ENCODE measurements around the gene DIS3L2.

The DIS3L2 gene

DNA sequence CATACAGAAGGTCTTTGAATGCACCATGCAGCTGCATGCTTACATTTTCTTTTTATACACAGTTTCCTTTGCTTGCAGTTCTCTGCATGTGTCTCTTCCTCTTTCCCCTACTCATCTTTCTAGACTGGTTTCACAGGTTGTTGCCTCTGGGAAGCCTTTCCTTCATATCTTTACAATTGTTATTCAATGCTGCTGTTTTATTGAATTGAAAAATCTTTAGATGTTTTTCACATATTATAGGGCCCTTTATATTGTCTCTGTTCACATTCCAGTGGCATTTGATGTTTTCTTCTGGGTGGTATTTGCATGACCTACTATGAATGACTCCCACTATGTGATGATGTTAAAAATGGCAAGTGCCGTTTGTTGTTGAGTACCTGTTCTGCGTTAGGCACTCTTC lies 91.1 kb downstream of the DIS3L2 start:
- DNase-seq (ENCODE audit: low read depth in 2 of 2, low spot score in 1 of 2) = no peak

DNA sequence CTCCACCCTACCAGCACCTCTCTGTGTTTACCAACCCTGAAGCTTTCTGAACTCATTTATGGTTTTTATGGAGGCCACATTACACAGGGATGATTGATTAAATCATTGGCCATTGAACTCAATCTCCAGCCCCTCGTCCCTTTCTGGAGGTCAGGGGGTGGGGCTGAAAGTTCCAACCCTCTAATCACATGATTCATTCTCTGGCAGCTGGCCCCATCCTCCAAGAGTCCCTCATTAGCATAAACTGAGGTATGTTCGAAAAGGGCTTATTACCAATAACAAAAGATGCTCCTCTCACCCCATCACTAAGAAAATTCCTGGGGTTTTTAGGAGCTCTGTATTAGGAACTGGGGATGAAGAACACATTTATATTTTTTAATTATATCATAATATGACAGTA lies 92.3 kb downstream of the DIS3L2 start:
- no peak for DNase-seq (ENCODE audit: low read depth in 2 of 2, low spot score in 1 of 2)

DNA sequence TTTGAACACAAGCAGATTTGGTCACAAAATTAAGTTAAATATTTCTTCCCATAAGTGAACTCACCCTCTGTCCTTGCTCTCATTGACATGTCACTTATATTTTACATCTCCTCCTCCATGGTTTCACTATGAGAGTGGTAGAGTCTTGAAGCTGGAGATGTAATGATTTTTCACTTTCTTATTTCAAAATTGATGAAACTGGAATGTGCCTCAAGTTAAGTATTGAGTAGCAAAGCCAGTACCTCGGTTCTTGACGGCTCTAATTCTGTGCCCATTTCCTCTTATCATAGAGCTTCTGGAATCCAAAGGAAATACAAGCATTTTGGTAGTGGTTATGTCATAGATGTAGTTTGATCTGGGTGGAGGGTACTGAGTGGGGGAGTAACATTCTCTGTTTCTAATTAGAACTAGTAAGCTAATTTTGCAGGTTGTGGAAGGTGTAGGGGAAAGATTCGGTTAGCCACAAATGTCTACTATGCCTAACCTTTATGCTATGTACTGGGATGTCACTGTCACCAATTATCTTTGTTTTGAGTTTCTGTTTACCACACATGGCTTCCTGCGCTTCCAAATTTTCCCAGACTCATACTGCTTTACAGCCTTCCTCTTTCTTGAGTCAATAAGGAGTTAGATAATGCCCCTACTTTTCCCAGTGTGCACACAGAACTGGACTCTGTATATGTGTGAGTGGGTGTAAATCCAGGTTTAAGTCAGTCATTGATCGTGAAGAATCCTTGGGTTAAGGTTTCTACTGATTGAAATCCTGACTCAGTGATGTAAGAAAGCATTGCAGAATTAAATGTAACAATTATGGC lies 96.8 kb downstream of the DIS3L2 start:
- DNase-seq (ENCODE audit: low read depth in 2 of 2, low spot score in 1 of 2) = no peak

DNA sequence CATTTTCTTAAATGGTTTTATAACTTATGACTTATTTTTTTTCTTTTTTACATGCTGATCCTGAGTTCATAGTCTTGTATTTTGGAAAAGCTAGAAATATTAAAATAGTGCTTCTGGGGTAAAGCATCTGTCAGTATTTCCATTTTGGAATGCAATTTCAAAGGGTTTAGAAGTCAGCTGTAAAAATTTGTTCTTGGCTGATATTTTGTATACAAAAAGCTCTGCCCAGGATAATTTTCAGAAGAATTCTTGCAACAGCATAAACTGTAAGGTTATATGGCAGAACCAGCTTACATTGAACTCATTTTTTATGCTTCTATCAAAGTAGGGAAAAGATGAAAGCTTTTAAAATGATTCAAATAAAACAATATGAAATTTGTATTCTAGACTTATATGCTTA lies 97.4 kb downstream of the DIS3L2 start:
- no peak for DNase-seq (ENCODE audit: low read depth in 2 of 2, low spot score in 1 of 2)

DNA sequence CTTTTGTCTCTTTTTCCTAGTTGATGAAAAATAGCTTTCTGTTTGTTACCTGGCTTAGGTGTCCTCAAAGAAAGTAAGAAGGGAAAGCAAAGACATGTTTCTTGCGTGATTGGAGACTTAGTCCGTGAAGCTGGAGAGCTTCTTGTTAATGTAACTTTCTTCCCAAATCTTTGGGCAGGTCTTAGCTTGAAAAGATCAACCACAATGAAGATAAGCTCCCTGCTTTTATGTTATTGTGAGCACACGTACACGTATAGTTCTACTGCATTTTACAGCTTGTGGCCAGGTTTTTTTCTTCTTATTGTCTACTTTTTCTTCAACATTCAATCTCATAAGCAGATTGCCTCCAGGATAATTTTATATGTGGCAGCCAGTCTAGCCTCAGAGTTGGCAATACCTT lies 99.8 kb downstream of the DIS3L2 start:
- DNase-seq (ENCODE audit: low read depth in 2 of 2, low spot score in 1 of 2) = no peak

DNA sequence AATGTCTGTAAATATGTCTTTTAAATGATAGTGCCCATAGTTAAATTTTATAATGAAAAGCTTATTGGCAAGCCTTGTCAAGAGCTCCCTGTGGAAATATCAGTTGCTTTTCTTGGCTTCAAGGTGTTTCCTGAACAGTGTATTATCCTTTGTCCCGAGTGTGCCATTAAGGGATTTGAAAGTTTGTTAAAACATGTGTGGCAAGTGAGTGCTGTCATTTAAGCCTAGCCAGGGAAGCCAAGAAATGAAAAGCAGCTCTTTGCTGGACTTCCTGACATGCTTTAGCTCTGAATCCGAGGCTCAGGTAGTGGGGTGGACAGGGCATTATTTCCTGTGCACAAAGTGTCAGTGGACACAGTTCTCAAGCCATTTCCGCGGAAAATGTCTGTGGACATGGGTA lies 111.5 kb downstream of the DIS3L2 start:
- no peak for DNase-seq (ENCODE audit: low read depth in 2 of 2, low spot score in 1 of 2)

DNA sequence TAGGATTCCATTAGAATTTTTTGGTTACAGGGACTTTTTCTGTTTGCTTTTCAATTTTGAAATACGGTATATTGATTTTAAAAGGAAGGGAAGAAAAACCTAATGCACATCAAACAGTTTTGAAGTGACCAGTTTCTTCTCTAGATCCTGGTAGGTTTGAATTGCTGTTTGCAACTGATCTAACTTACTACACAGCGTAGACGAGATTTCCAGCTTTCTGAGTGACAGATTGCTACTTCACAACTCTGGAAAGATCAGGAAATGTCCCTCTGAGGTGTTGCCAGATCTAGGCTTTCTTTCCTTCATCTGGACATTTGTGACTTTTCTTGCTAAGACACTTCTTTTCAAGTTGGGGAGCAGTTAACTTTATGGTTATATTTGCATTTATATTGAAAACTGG lies 112.2 kb downstream of the DIS3L2 start:
- no peak for DNase-seq (ENCODE audit: low read depth in 2 of 2, low spot score in 1 of 2)

DNA sequence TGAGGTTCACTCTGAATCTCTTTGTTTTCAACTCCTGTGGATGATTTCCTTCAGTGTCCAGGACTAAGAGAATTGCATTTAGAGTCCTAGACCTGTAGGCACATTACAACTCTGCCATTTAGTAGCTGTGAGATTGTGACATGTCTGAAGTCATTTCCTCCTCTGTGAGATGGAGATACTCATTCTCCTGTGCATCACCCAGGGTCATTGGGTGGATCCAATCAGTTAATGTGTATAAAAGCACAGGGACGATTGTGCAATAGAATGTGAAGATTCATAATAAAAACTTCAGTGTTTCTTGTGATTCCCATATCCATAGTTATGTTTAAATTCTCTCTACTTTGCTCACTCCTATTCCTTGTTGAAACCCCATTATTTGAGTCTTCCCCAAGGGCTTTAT lies 113.6 kb downstream of the DIS3L2 start:
- no peak for DNase-seq (ENCODE audit: low read depth in 2 of 2, low spot score in 1 of 2)

DNA sequence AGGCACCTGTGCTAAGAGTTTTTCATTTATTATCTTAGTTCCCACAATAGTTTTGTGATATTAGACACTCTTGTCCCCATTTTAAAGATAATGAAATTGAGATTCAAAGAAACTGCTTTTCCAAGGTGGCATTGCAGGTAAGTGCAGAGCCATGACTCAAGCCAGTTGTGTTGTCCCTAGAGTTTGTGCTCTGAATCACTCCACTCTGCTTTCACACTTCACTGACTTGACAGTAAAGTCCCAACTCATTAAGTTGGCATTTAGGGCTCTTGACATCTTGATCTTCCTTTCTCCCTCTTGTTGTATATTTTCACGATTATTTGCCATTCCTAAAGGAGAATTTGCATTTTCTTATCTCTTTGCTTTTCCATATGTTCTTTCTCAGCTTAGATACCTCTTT lies 114.3 kb downstream of the DIS3L2 start:
- no peak for DNase-seq (ENCODE audit: low read depth in 2 of 2, low spot score in 1 of 2)

DNA sequence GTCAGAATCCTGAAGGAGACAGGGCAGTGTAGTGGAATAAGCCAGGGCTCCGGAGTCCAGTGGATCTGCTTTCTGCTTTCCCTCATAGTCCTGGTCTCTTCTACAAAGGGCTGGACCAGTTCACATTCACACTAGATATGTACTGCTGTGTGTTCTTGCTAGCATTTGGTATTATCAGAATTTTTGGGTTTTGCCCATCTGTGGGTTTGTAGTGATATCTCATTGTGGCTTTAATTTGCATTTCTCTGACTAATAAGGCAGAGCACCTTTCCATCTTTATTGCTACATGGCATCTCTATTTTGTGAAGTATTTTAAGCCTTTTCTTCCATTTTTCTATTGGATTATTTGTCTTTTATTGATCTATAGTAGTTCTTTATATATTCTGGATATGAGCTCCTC lies 114.8 kb downstream of the DIS3L2 start:
- no peak for DNase-seq (ENCODE audit: low read depth in 2 of 2, low spot score in 1 of 2)

DNA sequence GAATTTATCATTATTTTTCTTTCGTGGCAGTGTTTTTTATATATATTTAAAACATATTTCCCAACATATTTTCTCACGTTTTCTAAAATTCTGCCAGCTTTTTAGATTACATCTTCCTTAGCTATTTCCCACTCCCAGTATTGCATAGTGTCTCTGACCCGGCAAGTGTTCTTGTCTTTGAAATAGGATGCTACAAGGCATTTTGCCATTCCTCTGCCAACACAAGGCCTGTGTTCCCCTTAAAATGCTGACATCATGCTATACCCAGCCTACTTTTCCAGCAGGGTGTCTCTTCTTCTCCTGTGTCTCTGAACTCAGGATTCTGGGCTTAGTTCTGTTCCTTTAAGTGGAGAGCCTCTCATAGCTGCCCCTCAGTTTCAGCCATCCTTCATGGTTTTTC lies 115.2 kb downstream of the DIS3L2 start:
- no peak for DNase-seq (ENCODE audit: low read depth in 2 of 2, low spot score in 1 of 2)

DNA sequence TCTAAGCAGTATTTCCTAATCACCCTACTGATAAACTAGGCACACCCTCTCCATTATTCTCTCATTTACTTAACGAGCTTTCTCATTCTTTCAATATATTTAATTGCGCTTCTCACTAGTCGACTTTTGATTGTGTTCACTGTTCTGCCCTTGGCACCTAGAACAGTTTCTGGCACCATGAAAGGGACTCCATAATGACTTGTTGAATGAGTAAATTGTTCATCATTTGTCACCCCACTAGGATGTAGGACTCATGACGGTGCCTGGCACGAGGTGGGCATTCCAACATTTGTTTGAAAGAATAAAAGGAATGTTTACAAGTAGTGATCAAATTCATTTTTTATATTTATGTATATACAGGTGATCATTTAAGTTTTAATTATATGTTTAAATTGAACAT lies 123.7 kb downstream of the DIS3L2 start:
- DNase-seq (ENCODE audit: low read depth in 2 of 2, low spot score in 1 of 2) = no peak

DNA sequence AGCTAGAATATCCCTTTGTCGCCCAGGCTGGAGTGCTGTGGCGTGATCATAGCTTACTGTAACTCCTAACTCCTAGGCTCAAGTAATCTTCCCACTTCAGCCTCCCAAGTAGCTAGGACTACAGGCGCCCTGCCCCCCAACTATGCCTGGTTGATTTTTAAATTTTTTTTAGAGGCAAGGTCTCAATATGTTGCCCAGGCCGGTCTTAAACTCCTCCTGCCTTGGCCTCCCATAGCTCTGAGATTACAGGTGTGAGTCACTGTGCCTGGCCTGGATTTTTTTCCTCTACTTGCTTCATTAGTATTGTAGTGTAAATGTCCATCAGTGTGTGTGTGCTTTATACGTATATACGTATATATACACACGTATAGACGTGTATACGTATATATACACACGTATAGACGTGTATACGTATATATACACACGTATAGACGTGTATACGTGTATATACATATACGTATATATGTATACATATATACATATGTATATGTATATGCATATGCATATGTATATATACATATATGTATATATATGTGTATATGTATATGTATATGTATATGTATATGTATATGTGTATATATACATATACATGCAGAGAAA lies 124.4 kb downstream of the DIS3L2 start:
- no peak for DNase-seq (ENCODE audit: low read depth in 2 of 2, low spot score in 1 of 2)

DNA sequence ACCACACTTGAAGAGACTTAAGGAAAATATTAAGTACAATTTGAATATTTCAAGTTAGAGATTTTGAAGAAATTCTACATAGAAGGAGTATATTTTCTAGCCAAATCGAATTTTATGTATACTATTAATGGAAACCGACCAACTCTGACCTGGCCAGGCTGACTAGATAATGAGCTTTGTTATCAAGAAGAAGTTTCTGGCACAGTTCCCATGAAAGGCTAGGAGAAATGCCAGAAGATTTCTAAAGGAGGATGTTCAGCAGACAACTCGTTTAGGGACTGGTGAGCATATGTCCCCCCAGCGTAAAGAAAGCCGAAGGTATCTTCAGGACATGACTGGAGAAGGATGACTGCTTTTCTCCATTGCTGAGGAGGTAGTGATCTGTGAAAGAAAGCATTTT lies 127.3 kb downstream of the DIS3L2 start:
- DNase-seq (ENCODE audit: low read depth in 2 of 2, low spot score in 1 of 2) = no peak

DNA sequence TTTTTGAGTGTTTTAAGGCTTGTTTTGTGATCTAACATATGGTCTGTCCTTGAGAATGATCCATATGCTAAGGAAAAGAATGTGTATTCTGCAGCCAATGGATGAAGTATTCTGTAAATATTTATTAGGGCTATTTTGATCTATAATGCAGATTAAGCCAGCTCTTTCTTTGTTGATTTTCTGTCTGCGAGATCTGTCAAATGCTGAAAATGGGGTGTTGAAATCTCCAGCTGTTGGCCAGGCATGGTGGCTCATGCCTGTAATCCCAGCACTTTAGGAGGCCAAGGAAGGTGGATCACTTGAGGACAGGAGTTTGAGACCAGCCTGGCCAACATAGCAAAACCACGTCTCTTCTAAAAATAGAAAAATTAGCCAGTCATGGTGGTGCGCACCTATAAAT lies 132.7 kb downstream of the DIS3L2 start:
- DNase-seq (ENCODE audit: low read depth in 2 of 2, low spot score in 1 of 2) = no peak

DNA sequence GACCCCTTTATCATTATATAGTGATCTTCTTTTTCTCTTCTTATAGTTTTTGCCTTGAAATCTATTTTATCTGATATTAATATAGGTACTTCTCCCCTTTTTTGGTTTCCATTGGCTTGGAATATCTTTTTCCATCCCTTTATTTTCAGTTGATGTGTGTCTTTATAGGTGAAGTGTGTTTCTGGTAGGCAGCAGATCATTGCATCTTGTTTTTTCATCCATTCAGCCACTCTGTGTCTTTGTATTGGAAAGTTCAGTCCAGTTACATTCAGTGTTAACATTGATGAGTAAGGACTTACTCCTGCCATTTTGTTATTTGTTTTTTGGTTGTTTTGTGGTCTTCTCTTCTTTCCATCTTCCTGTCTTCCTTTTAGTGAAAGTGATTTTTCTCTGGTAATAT lies 133.4 kb downstream of the DIS3L2 start:
- DNase-seq (ENCODE audit: low read depth in 2 of 2, low spot score in 1 of 2) = no peak

DNA sequence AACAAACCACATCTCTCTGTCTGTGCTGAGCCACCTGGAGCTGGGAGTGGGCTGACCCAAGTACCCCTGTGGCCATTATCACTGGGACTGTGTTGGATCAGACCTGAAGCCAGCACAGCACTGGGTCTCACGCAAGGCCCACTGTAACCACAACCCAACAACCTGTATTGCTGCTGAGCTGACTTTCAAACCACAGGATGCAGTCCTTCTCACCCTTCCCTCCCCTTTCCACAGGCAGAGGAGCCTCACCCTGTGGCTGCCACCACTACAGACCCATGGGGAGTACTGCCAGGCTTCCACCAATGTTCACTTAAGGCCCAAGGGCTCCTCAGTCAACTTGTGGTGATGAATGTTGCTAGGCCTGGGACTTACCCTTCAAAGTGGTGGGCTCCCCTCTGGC lies 135.7 kb downstream of the DIS3L2 start:
- DNase-seq (ENCODE audit: low read depth in 2 of 2, low spot score in 1 of 2) = no peak

DNA sequence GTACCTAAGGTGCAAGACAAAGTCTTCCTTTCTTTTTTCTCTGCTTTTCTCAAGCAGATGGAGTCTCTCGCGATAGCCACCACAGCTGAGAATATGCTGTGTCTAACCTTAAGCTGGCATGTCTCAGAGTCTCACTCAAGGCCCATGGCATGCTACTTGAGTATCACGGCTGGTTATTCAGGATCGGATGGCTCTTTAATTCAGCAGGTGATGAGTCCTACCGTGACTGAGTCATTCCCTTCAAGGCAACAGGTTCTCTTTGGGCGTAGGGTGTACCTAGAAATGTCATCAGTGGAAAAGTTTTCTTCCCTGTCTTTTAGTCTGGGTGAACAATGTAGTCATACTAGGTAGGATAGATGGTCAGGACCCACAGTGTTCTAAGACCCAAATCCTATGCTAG lies 136.2 kb downstream of the DIS3L2 start:
- no peak for DNase-seq (ENCODE audit: low read depth in 2 of 2, low spot score in 1 of 2)

DNA sequence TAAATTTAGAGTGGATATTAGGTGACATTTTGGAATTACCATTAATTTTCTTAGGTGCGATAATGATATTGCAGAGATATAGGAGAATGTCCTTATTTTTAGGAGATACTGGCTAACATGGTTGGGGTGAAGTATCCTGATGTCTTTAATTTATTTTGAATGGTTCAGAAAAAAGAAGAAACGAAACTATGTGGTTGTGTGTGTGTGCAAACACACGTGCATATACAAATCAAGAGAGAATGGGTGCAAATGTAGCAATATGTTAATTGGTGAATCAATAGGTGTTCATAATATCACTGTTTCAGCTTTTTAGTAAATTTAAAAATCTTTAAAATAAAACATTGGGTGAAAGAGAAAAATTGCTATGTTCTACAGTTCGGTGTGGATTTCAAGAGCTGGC lies 140.9 kb downstream of the DIS3L2 start:
- DNase-seq (ENCODE audit: low read depth in 2 of 2, low spot score in 1 of 2) = no peak

DNA sequence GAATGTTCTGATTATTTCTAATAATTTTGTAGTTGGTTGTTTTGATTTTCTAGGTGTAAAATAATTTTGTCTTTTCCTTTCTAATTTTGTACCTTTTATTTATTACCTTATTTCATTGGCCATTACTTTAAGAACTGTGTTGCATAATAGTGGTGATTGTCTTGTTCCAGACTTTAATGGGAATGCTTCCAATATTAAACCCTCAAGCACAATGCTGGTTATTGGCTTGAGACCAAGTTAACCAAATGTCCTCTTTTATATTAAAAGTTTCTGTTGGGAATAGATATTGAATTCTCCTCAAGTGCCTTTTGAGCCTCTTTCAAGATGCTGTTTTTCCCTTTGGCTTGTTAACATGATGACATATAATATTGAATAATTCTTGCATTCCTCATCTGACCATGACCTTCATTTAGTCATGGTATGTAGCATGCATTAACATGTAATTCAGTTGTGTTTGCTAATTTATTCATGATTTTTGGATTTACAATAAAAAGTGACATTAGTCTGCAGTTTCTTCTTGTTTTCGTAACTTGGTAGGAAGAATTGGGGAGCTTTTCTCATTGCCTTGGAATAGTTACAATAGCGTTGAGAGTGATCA lies 141.7 kb downstream of the DIS3L2 start:
- DNase-seq (ENCODE audit: low read depth in 2 of 2, low spot score in 1 of 2) = no peak

DNA sequence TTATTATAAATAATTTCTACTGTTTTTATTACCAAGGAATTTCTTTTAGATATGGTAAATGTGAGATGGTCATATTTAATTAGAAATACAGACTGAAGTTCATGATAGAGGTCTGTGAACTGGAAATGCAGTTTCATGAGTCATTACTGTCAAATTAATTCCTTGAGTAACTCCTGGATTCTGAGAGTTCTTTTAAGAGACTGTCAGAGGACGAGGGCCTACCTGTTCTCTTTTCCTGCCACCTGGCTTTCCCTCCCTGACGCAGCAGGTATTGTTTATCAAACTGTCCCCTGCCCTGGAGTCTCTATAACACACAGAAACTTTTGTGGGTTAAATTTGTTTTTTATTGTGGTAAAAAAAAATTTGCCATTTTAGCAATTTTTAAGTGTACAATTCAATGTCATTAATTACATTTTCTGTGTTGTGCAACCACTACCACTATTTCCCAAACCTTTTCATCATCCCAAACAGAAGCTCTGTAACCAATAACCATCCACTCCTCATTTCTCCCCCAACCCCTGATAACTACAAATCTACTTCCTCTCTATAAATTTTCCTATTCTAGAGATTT lies 142.6 kb downstream of the DIS3L2 start:
- DNase-seq (ENCODE audit: low read depth in 2 of 2, low spot score in 1 of 2) = no peak

DNA sequence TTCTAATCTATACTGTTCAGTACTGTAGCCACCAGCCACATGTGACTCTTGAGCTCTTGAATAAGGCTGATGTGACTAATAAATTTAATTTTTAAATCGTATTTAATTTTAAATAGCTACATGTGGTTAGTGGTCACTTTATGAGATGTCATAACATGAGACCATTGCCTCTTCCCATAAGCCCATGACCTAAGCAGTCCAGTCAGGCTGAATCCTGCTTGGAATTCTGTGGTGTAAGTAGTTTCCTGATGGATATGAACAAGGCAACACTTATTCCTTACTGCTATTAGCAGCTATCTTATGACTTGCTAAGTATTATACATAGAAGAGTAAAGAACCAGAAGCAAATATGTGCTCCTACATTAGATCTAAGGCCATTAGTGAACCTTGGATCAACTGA lies 150.0 kb downstream of the DIS3L2 start:
- DNase-seq (ENCODE audit: low read depth in 2 of 2, low spot score in 1 of 2) = no peak

Measured in stimulated activated CD8-positive, alpha-beta memory T cell treated with anti-CD3 and anti-CD28 coated beads, Interleukin-4, amount 100 ng/mL, for 1 hour (primary cell).